Activated T-helper 1 cell treated with Interleukin-2 at 50 U/mL for 16 hours (primary cell): ENCODE results near the gene MND1.
"Not testable (repeated sequence)": the region's sequence is repeated elsewhere in the genome, so short reads cannot be mapped to it uniquely, and the experiment has no call there.

Experiments
- DNase-seq: peaks from one replicate; pipeline ENCODE4 v3.0.0-alpha.2; 2020; ENCODE audit warnings: low read depth

Gene MND1

DNA sequence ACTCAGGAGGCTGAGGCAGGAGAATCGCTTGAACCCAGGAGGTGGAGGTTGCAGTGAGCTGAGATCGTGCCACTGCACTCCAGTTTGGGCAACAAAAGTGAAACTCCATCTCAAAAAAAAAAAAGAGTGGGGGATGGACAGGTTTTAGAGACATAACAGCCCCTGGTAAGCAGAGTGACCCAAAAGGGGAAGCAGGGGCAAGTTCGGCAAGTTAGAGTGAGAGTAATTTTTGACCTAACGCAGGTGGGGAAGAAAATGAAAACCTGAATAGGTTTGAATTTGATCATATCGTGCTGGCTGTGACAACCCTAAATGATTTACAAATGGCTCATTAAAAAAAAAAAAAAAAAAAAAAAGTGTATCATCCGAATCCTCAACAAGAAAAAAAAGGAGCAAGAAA is 96.0 kb downstream of the MND1 start:
- no peak for DNase-seq

- no peak for DNase-seq
Measured at GRCh38 chr4:153447175-153447905, 102.9 kb downstream of the MND1 start.

- no peak for DNase-seq
Measured at GRCh38 chr4:153448003-153448731, 103.7 kb downstream of the MND1 start.

DNA sequence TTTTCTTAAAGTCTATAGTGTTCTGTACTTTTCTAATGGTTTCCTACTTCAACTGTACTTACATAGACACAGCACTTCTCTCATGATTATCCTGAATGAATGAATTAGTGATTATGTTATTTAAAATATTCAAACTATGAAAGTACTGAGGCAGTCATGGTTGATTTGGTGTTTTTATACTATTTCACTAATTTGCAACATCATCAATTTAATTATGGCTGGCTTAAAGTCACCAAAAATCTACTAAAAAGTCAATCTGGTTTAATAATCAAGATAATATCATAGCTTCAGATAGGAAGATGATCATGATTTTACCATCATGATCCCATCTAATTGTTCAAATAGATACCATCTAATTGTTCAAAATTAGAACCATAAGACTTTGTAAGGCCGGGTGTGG is 104.8 kb downstream of the MND1 start:
- DNase-seq: no peak

- no peak for DNase-seq
Measured at GRCh38 chr4:153450544-153450917, 106.0 kb downstream of the MND1 start.

DNA sequence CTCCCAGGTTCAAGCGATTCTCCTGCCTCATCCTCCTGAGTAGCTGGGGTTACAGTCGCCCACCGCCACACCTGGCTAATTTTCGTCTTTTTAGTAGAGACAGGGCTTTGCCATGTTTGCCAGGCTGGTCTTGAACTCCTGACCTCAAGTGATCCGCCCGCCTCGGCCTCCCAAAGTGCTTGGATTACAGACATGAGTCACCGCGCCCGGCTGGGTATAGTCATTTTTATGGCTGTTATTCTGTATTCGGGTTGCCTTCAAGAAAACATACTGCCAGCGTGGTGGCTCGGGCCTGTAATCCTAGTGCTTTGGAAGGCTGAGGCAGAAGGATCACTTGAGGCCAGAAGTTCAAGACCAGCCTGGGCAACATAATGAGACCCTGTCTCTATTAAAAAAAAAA is 106.7 kb downstream of the MND1 start:
- not testable (repeated sequence) for DNase-seq

DNA sequence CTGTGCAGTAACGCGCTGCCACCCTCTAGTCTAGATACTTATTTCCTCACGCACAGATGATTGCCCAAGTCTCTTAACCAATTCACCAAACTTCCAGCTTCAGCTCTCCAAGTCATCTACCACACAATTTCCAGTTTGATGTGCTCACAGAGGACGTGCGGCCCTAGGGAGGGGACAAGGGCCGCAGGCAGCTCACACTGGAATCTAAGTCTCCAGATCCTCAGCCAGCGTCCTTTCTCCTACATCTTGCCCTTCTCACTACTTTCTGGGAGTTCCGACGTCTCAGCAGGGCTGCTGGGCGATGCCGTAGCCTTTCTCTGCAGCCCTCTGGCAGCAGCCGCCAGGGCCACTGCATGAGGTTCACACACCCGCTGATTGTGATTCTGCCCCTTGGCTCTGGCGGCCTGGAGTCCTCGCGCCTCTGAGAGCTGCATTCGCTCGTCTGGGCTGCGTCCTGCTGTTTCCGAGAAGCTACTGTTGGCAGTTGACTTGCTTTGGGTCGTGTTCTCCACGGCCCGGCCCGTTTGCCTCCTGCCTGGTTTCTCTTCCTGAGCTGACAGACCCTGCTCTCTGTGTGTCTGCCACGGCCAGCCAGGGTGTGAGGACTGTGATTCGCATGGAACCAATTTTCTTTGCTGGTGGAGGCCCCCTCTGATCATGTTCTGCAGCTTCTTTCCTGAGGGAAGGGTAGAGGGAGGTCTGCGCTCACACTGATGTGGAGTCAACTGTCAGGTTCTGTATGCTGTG is 107.6 kb downstream of the MND1 start:
- no peak for DNase-seq

- no peak for DNase-seq
Measured at GRCh38 chr4:153452658-153453378, 108.3 kb downstream of the MND1 start.

- DNase-seq: no peak
Measured at GRCh38 chr4:153453402-153453801, 108.9 kb downstream of the MND1 start.

- no peak for DNase-seq
Measured at GRCh38 chr4:153458969-153459368, 114.5 kb downstream of the MND1 start.

GRCh38 chr4:153461549-153461948 is 117.1 kb downstream of the MND1 start:
- not testable (repeated sequence) for DNase-seq

DNA sequence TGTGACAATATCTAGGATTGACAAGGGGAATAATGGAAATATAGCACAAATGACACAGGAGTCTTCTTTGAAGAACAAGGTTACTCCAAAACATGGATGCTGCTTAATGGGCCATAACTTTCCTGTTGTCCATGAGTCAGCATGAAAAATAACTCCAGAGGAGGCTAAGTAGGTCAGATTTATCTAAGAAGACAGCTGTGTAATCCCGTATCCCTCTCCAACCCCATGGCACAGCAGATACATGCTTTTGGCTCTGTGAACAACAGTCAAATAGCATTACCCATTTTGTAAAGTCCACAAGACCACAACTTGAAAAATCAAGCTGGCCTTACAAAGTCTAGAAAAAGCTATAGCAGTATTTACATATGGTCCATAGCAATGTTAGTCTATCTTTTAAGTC is 119.6 kb downstream of the MND1 start:
- DNase-seq: no peak
